ENCODE results near the gene ETNK2.

DNA sequence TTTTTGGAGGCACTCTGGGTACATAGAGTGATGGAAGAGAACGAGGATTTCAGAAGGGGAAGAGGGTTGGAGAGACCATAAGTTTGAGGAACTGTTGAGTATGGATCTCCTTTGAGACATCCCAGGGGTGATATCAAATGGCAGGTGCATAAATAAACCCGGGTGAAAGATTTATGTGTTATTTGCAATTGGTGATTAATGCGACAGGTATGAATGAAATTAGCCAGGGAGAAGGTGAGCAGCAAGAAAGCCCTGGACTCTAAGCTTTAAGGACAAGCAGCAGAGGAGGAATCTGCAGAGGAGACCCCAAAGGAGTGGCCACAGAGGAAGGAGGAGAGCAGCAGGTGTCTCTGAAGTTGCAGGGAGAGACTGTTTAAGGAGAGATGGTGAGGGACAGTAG is 23.1 kb upstream of the ETNK2 start:
- TF ChIP-seq, protein P1, sequence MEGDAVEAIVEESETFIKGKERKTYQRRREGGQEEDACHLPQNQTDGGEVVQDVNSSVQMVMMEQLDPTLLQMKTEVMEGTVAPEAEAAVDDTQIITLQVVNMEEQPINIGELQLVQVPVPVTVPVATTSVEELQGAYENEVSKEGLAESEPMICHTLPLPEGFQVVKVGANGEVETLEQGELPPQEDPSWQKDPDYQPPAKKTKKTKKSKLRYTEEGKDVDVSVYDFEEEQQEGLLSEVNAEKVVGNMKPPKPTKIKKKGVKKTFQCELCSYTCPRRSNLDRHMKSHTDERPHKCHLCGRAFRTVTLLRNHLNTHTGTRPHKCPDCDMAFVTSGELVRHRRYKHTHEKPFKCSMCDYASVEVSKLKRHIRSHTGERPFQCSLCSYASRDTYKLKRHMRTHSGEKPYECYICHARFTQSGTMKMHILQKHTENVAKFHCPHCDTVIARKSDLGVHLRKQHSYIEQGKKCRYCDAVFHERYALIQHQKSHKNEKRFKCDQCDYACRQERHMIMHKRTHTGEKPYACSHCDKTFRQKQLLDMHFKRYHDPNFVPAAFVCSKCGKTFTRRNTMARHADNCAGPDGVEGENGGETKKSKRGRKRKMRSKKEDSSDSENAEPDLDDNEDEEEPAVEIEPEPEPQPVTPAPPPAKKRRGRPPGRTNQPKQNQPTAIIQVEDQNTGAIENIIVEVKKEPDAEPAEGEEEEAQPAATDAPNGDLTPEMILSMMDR (IDR thresholded peaks at IDR 0.05), result no peak
- TF ChIP-seq POLR2A (IDR thresholded peaks at IDR 0.05), result no peak

Measured in uterus (tissue), 2 donors.